ENCODE results near the gene ULK2.
A peak's percentile ranks its signal among the peaks of the same experiment; 100 is the strongest.

ULK2 gene

GRCh38 chr17:19873346-19873745 is 5.6 kb upstream of the ULK2 start:
- TF ChIP-seq CREB1 (IDR thresholded peaks at IDR 0.05; ENCODE audit: low read depth) (no peak), TEAD4 (IDR thresholded peaks at IDR 0.05) (no peak), FOXM1 (IDR thresholded peaks at IDR 0.05; ENCODE audit: borderline replicate concordance, low read depth) (no peak), EP300 (IDR thresholded peaks at IDR 0.05; ENCODE audit: borderline replicate concordance) (no peak), ZBTB7A (IDR thresholded peaks at IDR 0.05; ENCODE audit: low read depth) (no peak), MAX (IDR thresholded peaks at IDR 0.05) (no peak), RAD21 (IDR thresholded peaks at IDR 0.05; ENCODE audit: low read depth) (no peak), EGR1 (IDR thresholded peaks at IDR 0.05) (no peak), NFIC (IDR thresholded peaks at IDR 0.05) (no peak), YY1 (IDR thresholded peaks at IDR 0.05; ENCODE audit: low read depth) (no peak), REST (IDR thresholded peaks at IDR 0.05; ENCODE audit: low read depth) (no peak), TCF12 (IDR thresholded peaks at IDR 0.05; ENCODE audit: low read depth) (no peak), TAF1 (IDR thresholded peaks at IDR 0.05; ENCODE audit: low read depth) (no peak), CEBPB (IDR thresholded peaks at IDR 0.05) (no peak), USF1 (IDR thresholded peaks at IDR 0.05) (no peak)

- TF ChIP-seq YY1 (IDR thresholded peaks at IDR 0.05; ENCODE audit: low read depth) (no peak), FOXM1 (IDR thresholded peaks at IDR 0.05; ENCODE audit: borderline replicate concordance, low read depth) (no peak), TEAD4 (IDR thresholded peaks at IDR 0.05) (no peak), NFIC (IDR thresholded peaks at IDR 0.05) (no peak), TCF12 (IDR thresholded peaks at IDR 0.05; ENCODE audit: low read depth) (no peak), MAX (IDR thresholded peaks at IDR 0.05) (no peak), TAF1 (IDR thresholded peaks at IDR 0.05; ENCODE audit: low read depth) (no peak), ZBTB7A (IDR thresholded peaks at IDR 0.05; ENCODE audit: low read depth) (no peak), REST (IDR thresholded peaks at IDR 0.05; ENCODE audit: low read depth) (no peak), CREB1 (IDR thresholded peaks at IDR 0.05; ENCODE audit: low read depth) (no peak), CEBPB (IDR thresholded peaks at IDR 0.05) (no peak), EGR1 (IDR thresholded peaks at IDR 0.05) (no peak), RAD21 (IDR thresholded peaks at IDR 0.05; ENCODE audit: low read depth) (no peak), EP300 (IDR thresholded peaks at IDR 0.05; ENCODE audit: borderline replicate concordance) (no peak), USF1 (IDR thresholded peaks at IDR 0.05) (no peak)
These were observed 301 bp upstream of the ULK2 start for GRCh38 chr17:19868079-19868395.

GRCh38 chr17:19867079-19867328 is 732 bp downstream of the ULK2 start:
- TF ChIP-seq ZBTB7A (IDR thresholded peaks at IDR 0.05; ENCODE audit: low read depth) = peak; percentile 81; the same call in 1 of the 2 replicates
- no peak for TF ChIP-seq MAX (IDR thresholded peaks at IDR 0.05)
- no peak for TF ChIP-seq USF1 (IDR thresholded peaks at IDR 0.05)
- TF ChIP-seq FOXM1 (IDR thresholded peaks at IDR 0.05; ENCODE audit: borderline replicate concordance, low read depth) = no peak

GRCh38 chr17:19865021-19865420 is 2.7 kb downstream of the ULK2 start:
- no peak for TF ChIP-seq TEAD4 (IDR thresholded peaks at IDR 0.05)
- TF ChIP-seq USF1 (IDR thresholded peaks at IDR 0.05) = no peak
- no peak for TF ChIP-seq REST (IDR thresholded peaks at IDR 0.05; ENCODE audit: low read depth)
- TF ChIP-seq TCF12 (IDR thresholded peaks at IDR 0.05; ENCODE audit: low read depth) = no peak
- no peak for TF ChIP-seq NFIC (IDR thresholded peaks at IDR 0.05)
- no peak for TF ChIP-seq MAX (IDR thresholded peaks at IDR 0.05)
- TF ChIP-seq FOXM1 (IDR thresholded peaks at IDR 0.05; ENCODE audit: borderline replicate concordance, low read depth) = no peak
- no peak for TF ChIP-seq EGR1 (IDR thresholded peaks at IDR 0.05)
- TF ChIP-seq YY1 (IDR thresholded peaks at IDR 0.05; ENCODE audit: low read depth) = no peak
- TF ChIP-seq RAD21 (IDR thresholded peaks at IDR 0.05; ENCODE audit: low read depth) = no peak
- no peak for TF ChIP-seq CEBPB (IDR thresholded peaks at IDR 0.05)
- no peak for TF ChIP-seq EP300 (IDR thresholded peaks at IDR 0.05; ENCODE audit: borderline replicate concordance)
- TF ChIP-seq TAF1 (IDR thresholded peaks at IDR 0.05; ENCODE audit: low read depth) = no peak

All from Ishikawa (cell line).